SK-N-SH (cell line): Measurements from ENCODE around the gene ABHD4. TPM values are rescaled to one million over a fixed set of nuclear protein-coding genes. Genes with fewer than 3 reads are reported as not detected.
"Not testable (repeated sequence)": the region's sequence is repeated elsewhere in the genome, so short reads cannot be mapped to it uniquely, and the experiment has no call there.

Experiments used
- CTCF ChIA-PET: fragments of 300-600, 350-600 bp; formaldehyde crosslinking; extraction: SDS; loops from one replicate; lab custom pipeline; 2021; lab: Yijun Ruan, JAX
- POLR2A ChIA-PET: fragments of 350-600 bp; sonication (Branson Sonifier 250); formaldehyde crosslinking; extraction: SDS; loops from one replicate; lab custom pipeline; 2020; ENCODE audit warnings: antibody characterized with exemption, inconsistent platforms; lab: Yijun Ruan, JAX
- DNase-seq: peaks from one replicate; pipeline ENCODE4 v3.0.0; 2012
- H2AFZ ChIP-seq: fragments of 200-600 bp; sonication (generic); 2 replicates; pipeline ENCODE4 v1.8.1; 2016; ENCODE audit warnings: antibody characterized with exemption, mild to moderate bottlenecking, low read depth
- H3F3A ChIP-seq: fragments of 200-600 bp; sonication (generic); replicated peaks from 2 replicates; pipeline ENCODE3; 2016; ENCODE audit warnings: antibody characterized with exemption, mild to moderate bottlenecking; ENCODE audit not compliant: insufficient read depth
- H3K27ac ChIP-seq, 2 experiments: fragments of 200-500 bp in 1 of 2; fragments of 200-600 bp in 1 of 2; sonication (Bioruptor generic) in 1 of 2; sonication (generic), shearing (Covaris generic) in 1 of 2; 2 replicates each; pipeline versions ENCODE4 v1.5.1 to v1.6.1; 2014 to 2016; ENCODE audit warnings: low read depth in 2 of 2, inconsistent platforms in 1 of 2, low read length in 1 of 2, mild to moderate bottlenecking in 1 of 2, mixed read lengths in 1 of 2
- H3K27me3 ChIP-seq: fragments of 200-600 bp; sonication (generic), shearing (Covaris generic); 2 replicates; pipeline ENCODE4 v1.6.1; 2016; ENCODE audit warnings: mixed run types; ENCODE audit not compliant: insufficient read depth
- H3K36me3 ChIP-seq, 2 experiments: fragments of 200-500 bp in 1 of 2; fragments of 200-600 bp in 1 of 2; sonication (Bioruptor generic) in 1 of 2; sonication (generic) in 1 of 2; replicated peaks in 1 of 2; 2 replicates each; pipeline versions ENCODE3 to v1.5.1; 2014 to 2016; ENCODE audit warnings: low read length in 1 of 2, mild to moderate bottlenecking in 1 of 2; ENCODE audit not compliant: insufficient read depth in 2 of 2, control insufficient read depth in 1 of 2
- H3K4me1 ChIP-seq, 2 experiments: fragments of 200-500 bp in 1 of 2; fragments of 200-600 bp in 1 of 2; sonication (Bioruptor generic) in 1 of 2; sonication (generic), shearing (Covaris generic) in 1 of 2; 2 replicates each; pipeline versions ENCODE4 v1.5.1 to v1.6.1; 2014 to 2016; ENCODE audit warnings: low read depth in 1 of 2, low read length in 1 of 2, mixed run types in 1 of 2; ENCODE audit not compliant: insufficient read depth in 2 of 2, control insufficient read depth in 1 of 2
- H3K4me2 ChIP-seq: fragments of 200-600 bp; sonication (generic), shearing (Covaris generic); 2 replicates; pipeline ENCODE4 v1.6.1; 2017; ENCODE audit warnings: mixed run types
- H3K4me3 ChIP-seq, 2 experiments: fragments of 200-500 bp in 1 of 2; fragments of 200-600 bp in 1 of 2; sonication (Bioruptor generic) in 1 of 2; sonication (generic), shearing (Covaris generic) in 1 of 2; 2 replicates each; pipeline versions ENCODE4 v1.5.1 to v1.8.1; 2014 to 2016; ENCODE audit warnings: low read depth in 2 of 2, inconsistent platforms in 1 of 2, low read length in 1 of 2, mild to moderate bottlenecking in 1 of 2, mixed read lengths in 1 of 2, moderate library complexity in 1 of 2
- H3K79me2 ChIP-seq: fragments of 200-600 bp; sonication (generic); 2 replicates; pipeline ENCODE4 v1.8.1; 2017; ENCODE audit warnings: mild to moderate bottlenecking; ENCODE audit not compliant: insufficient read depth
- H3K9ac ChIP-seq: fragments of 200-600 bp; sonication (generic); 2 replicates; pipeline ENCODE4 v1.6.1; 2017; ENCODE audit warnings: mixed run types
- H3K9me2 ChIP-seq: fragments of 200-600 bp; sonication (generic); 2 replicates; pipeline ENCODE4 v1.6.1; 2017; ENCODE audit warnings: mixed run types
- H3K9me3 ChIP-seq: fragments of 200-600 bp; sonication (generic); 2 replicates; pipeline ENCODE4 v1.6.1; 2017; ENCODE audit warnings: mixed run types, mild to moderate bottlenecking, moderate library complexity
- H4K20me1 ChIP-seq: fragments of 200-600 bp; sonication (generic); 2 replicates; pipeline ENCODE4 v1.6.1; 2017; ENCODE audit warnings: mild to moderate bottlenecking, mixed run types; ENCODE audit not compliant: insufficient read depth
- FOXJ3 ChIP-seq: sonication (generic); formaldehyde crosslinking; IDR thresholded peaks from 2 replicates; pipeline ENCODE4 v1.5.1; 2020; ENCODE audit warnings: mild to moderate bottlenecking, missing genetic modification reagents
- FOXM1 ChIP-seq: IDR thresholded peaks from 2 replicates; pipeline ENCODE4 v1.4.0; 2012; ENCODE audit warnings: low read depth, mild to moderate bottlenecking
- JUND ChIP-seq: IDR thresholded peaks from 2 replicates; pipeline ENCODE4 v1.4.0; 2012
- MEF2A ChIP-seq: IDR thresholded peaks from 2 replicates; pipeline ENCODE4 v1.4.0; 2012; ENCODE audit warnings: low read depth, borderline replicate concordance
- NFIC ChIP-seq: IDR thresholded peaks from 2 replicates; pipeline ENCODE4 v1.4.0; 2012; ENCODE audit warnings: borderline replicate concordance
- NRF1 ChIP-seq: IDR thresholded peaks from 2 replicates; pipeline ENCODE4 v1.6.1; 2012; ENCODE audit warnings: low read depth, mild to moderate bottlenecking, low read length
- POLR2AphosphoS5 ChIP-seq: IDR thresholded peaks from 2 replicates; pipeline ENCODE4 v1.6.1; 2012; ENCODE audit warnings: low read depth, low read length
- RFX5 ChIP-seq: IDR thresholded peaks from 2 replicates; pipeline ENCODE4 v1.6.1; 2012; ENCODE audit warnings: mild to moderate bottlenecking, improper control_type of control experiment, low read length
- RXRA ChIP-seq: IDR thresholded peaks from 2 replicates; pipeline ENCODE4 v1.4.0; 2012; ENCODE audit warnings: low read depth, mild to moderate bottlenecking, borderline replicate concordance
- SIN3A ChIP-seq: IDR thresholded peaks from 2 replicates; pipeline ENCODE4 v1.6.1; 2012; ENCODE audit warnings: low read depth, mild to moderate bottlenecking, low read length, moderate library complexity, borderline replicate concordance
- USF2 ChIP-seq: fragments of 150-350 bp; IDR thresholded peaks from 2 replicates; pipeline ENCODE4 v1.6.1; 2017; ENCODE audit warnings: antibody characterized with exemption, low read length, low read depth, borderline replicate concordance
- YY1 ChIP-seq: IDR thresholded peaks from 2 replicates; pipeline ENCODE4 v1.4.0; 2012; ENCODE audit warnings: low read depth, mild to moderate bottlenecking
- WGBS: methylation state at CpG from one replicate; pipeline ENCODE4 v1.1.6; 2017; ENCODE audit warnings: low lambda C conversion rate; 5-methylcytosine and 5-hydroxymethylcytosine counted together
- polyA plus RNA-seq, 3 experiments: library from polyadenylated mRNA; depleted of rRNA; stranded (reverse); fragments of >200 nt; gene quantifications; 2 replicates each; pipeline ENCODE4 v1.2.3, GENCODE V29; 2012
- TF ChIP-seq, protein P1 (sequence below): IDR thresholded peaks from 2 replicates; pipeline ENCODE4 v1.6.1; 2012; ENCODE audit warnings: mild to moderate bottlenecking, low read depth, low read length, moderate library complexity

Gene ABHD4
- polyA plus RNA-seq, 1 of the 3 experiments (the other 2 are of a cell fraction), result 15.0 TPM

DNA sequence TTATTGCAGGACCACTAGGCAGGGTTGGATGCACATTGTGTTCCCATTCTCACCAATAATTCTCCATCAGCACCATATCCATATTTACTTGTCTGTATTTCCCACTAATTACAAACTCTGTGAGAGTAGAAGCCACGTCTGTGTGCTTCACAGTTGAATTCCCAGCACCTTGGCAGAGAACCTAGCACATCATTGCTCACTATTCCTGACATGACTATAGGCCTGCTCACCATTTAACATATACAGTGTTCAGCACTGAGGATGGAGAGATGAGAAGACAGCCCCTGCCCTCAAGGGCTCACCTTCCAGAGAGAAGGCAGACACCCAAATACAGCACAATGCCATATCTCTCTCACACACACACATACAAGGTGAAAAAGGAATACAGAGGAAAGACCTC is 14.1 kb upstream of the ABHD4 start:
- Histone ChIP-seq H3K9me3 (no peaks in the 10 kb centered on the region), H3K36me3 (peaks cover 5 to 21% of the 10 kb centered on the region in 2 experiments), H3K4me1 (peaks cover 8 to 9% of the 10 kb centered on the region in 2 experiments; a peak in 2 of 4 replicates), H2AFZ (no peak overlapping the region), H3K9ac (no peak overlapping the region), H3K4me3 (no peak overlapping the region), H3F3A (no peaks in the 10 kb centered on the region), H3K9me2 (no peaks in the 10 kb centered on the region), H4K20me1 (peaks cover 19% of the 10 kb centered on the region), H3K27ac (no peak overlapping the region), H3K27me3 (no peaks in the 10 kb centered on the region), H3K79me2 (peaks cover 100% of the 10 kb centered on the region), H3K4me2 (no peak overlapping the region; the same call in 1 of the 2 replicates)
- WGBS, result 94% methylated on average over 1 of the region's 1 CpG
- CTCF ChIA-PET, result interaction anchor here (0.9 to 7.9 kb wide), 3 partner anchors 13 to 27 kb away, joined by 3 to 65 read pairs (median 6); no protein-coding TSS in a partner anchor
- TF ChIP-seq FOXM1 (no peak), MEF2A (no peak)
- POLR2A ChIA-PET, result no interaction called here
- DNase-seq, result no peak

GRCh38 chr14:22587247-22587646 is 10.9 kb upstream of the ABHD4 start:
- Histone ChIP-seq H3K9me3 (no peaks in the 10 kb centered on the region), H3K27me3 (0 out of 2 replicates have a peak, but pooled peaks cover 4% of the 10 kb centered on the region), H3F3A (peaks cover 8% of the 10 kb centered on the region), H3K9me2 (no peaks in the 10 kb centered on the region), H3K4me3 (peak overlapping the region in 1 of 2 experiments; percentile 92; a peak in 2 of 4 replicates), H4K20me1 (peaks cover 4% of the 10 kb centered on the region), H3K4me2 (peak overlapping the region; percentile 78), H3K79me2 (peaks cover 68% of the 10 kb centered on the region), H3K4me1 (peaks cover 9 to 12% of the 10 kb centered on the region in 2 experiments; a peak in 2 of 4 replicates), H3K36me3 (peaks cover 5 to 21% of the 10 kb centered on the region in 2 experiments), H3K27ac (no peak overlapping the region), H2AFZ (no peak overlapping the region), H3K9ac (no peak overlapping the region)
- TF ChIP-seq JUND (no peak), NFIC (no peak), RFX5 (no peak), RXRA (no peak), FOXJ3 (CRISPR knock-in tag) (no peak), NRF1 (no peak), YY1 (no peak), SIN3A (no peak), USF2 (no peak), POLR2AphosphoS5 (no peak)
- TF ChIP-seq, protein P1, sequence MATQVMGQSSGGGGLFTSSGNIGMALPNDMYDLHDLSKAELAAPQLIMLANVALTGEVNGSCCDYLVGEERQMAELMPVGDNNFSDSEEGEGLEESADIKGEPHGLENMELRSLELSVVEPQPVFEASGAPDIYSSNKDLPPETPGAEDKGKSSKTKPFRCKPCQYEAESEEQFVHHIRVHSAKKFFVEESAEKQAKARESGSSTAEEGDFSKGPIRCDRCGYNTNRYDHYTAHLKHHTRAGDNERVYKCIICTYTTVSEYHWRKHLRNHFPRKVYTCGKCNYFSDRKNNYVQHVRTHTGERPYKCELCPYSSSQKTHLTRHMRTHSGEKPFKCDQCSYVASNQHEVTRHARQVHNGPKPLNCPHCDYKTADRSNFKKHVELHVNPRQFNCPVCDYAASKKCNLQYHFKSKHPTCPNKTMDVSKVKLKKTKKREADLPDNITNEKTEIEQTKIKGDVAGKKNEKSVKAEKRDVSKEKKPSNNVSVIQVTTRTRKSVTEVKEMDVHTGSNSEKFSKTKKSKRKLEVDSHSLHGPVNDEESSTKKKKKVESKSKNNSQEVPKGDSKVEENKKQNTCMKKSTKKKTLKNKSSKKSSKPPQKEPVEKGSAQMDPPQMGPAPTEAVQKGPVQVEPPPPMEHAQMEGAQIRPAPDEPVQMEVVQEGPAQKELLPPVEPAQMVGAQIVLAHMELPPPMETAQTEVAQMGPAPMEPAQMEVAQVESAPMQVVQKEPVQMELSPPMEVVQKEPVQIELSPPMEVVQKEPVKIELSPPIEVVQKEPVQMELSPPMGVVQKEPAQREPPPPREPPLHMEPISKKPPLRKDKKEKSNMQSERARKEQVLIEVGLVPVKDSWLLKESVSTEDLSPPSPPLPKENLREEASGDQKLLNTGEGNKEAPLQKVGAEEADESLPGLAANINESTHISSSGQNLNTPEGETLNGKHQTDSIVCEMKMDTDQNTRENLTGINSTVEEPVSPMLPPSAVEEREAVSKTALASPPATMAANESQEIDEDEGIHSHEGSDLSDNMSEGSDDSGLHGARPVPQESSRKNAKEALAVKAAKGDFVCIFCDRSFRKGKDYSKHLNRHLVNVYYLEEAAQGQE, result no peak
- ChIA-PET POLR2A (no interaction called here), CTCF (interaction anchor here (1.6 to 7.9 kb wide), 2 partner anchors 16 to 30 kb away, joined by 5 to 65 read pairs; no protein-coding TSS in a partner anchor)
- DNase-seq, result no peak
- WGBS, result 98% methylated on average over 5 of the region's 5 CpGs

DNA sequence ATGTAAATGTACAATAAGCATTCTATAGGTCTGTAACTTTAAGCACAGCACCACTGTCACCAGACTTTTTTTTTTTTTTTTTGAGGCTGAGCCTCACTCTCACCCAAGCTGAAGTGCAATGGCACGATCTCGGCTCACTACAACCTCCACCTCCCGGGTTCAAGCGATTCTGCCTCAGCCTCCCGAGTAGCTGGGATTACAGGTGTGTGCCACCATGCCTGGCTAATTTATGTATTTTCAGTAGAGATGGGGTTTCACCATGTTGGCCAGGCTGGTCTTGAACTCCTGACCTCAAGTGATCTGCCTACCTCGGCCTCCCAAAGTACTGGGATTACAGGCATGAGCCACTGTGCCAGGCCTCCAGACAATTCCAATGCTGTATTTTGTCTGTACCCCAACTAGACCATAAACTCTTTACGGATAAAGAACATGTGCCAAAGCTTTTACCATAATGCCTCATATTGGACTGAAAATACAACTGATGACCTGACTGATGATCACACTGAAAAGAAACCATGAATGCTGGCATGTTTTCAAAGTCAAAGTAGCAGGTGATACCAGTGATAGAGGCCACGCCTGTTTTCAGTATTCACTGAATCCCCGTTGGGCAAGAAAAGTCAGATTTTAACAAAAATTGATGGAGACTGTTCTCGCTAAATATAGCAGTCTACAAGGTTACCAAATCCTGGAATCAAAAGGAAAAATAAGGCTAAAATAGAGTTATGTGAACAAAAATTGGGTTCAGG is 10.2 kb upstream of the ABHD4 start:
- peaks cover 62% of the 10 kb centered on the region for H3K79me2 ChIP-seq
- peak overlapping the region in 1 of 2 experiments; percentile 93; a peak in 1 of 4 replicates for H3K27ac ChIP-seq
- 69% methylated on average over 10 of the region's 10 CpGs for whole genome bisulfite sequencing
- H2AFZ ChIP-seq, POLR2A ChIA-PET, DNase-seq, H3K9me3 ChIP-seq, H3K9me2 ChIP-seq, H3K27me3 ChIP-seq, H3F3A ChIP-seq, H4K20me1 ChIP-seq: not testable (repeated sequence)
- peak overlapping the region; percentile 78 for H3K4me2 ChIP-seq
- peaks cover 5 to 21% of the 10 kb centered on the region in 2 experiments for H3K36me3 ChIP-seq
- CTCF ChIA-PET, result interaction anchor here (0.9 to 3.4 kb wide), 3 partner anchors 16 to 65 kb away, joined by 4 to 33 read pairs (median 5); no protein-coding TSS in a partner anchor
- peak overlapping the region; percentile 92 to 99 for H3K4me3 ChIP-seq
- H3K9ac ChIP-seq, result peak overlapping the region; percentile 88
- peaks cover 9 to 12% of the 10 kb centered on the region in 2 experiments; a peak in 2 of 4 replicates for H3K4me1 ChIP-seq
